ENCODE data around the gene TLL1.

TLL1 gene

GRCh38 chr4:165872461-165873297 lies at the start of gene TLL1:
TLL1 (plus strand) TSS chr4:165873237; CDS start chr4:165873905, 668 bp downstream.
- FAIRE-seq = no peak

GRCh38 chr4:165826166-165826565 lies 46.9 kb upstream of the TLL1 start:
- no peak for FAIRE-seq

- FAIRE-seq = no peak
Observed at GRCh38 chr4:165827018-165827417, 46.0 kb upstream of the TLL1 start.

DNA sequence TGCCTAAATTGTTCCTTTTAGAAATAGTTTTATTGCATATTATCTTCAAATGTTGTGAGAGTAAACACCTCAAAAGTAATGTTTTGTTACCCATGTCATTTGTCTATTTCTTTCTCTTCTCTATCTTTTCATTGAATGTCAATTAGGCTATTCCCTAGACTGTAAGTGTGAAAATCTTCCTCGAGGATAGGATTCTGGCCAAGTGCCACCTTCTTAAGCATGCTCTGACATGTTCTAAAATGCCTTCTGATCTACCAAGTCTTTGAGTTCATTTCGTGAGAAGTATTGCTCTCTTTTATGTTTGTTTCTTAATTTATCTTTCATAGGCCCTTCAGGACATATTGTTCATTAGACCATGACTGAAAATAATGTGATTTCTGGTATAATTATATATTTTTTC lies 44.1 kb upstream of the TLL1 start:
- FAIRE-seq = no peak

- no peak for FAIRE-seq
Observed at GRCh38 chr4:165834116-165834515, 38.9 kb upstream of the TLL1 start.

- FAIRE-seq = no peak
Observed at GRCh38 chr4:165838575-165838974, 34.5 kb upstream of the TLL1 start.

- no peak for FAIRE-seq
Observed at GRCh38 chr4:165839615-165840333, 33.3 kb upstream of the TLL1 start.

GRCh38 chr4:165842684-165843083 lies 30.4 kb upstream of the TLL1 start:
- no peak for FAIRE-seq

DNA sequence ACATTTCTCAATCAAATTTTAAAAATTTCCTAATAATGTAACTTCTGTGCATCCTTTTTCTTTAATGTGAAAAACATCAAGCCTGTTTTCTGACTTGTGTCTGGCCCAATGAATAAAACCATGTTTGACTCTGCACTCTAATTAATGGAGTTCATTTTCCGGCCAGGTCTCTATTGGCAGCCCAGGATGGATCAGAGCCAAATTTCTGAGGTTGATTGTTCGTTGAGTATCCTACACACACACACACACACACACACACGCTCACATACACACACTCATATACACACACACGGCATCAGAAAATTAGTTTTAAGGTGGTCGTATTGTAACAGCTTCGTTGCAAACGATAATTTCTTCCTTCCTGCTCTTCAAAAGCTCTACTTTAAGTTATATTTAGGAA lies 28.9 kb upstream of the TLL1 start:
- no peak for FAIRE-seq

GRCh38 chr4:165851256-165851655 lies 21.8 kb upstream of the TLL1 start:
- FAIRE-seq = no peak

GRCh38 chr4:165855191-165855590 lies 17.8 kb upstream of the TLL1 start:
- FAIRE-seq = no peak

GRCh38 chr4:165861363-165861762 lies 11.7 kb upstream of the TLL1 start:
- no peak for FAIRE-seq

- no peak for FAIRE-seq
Observed at GRCh38 chr4:165864271-165864670, 8.8 kb upstream of the TLL1 start.

GRCh38 chr4:165866019-165866650 lies 6.9 kb upstream of the TLL1 start:
- FAIRE-seq = no peak

- FAIRE-seq = no peak
Observed at GRCh38 chr4:165867961-165868360, 5.1 kb upstream of the TLL1 start.

DNA sequence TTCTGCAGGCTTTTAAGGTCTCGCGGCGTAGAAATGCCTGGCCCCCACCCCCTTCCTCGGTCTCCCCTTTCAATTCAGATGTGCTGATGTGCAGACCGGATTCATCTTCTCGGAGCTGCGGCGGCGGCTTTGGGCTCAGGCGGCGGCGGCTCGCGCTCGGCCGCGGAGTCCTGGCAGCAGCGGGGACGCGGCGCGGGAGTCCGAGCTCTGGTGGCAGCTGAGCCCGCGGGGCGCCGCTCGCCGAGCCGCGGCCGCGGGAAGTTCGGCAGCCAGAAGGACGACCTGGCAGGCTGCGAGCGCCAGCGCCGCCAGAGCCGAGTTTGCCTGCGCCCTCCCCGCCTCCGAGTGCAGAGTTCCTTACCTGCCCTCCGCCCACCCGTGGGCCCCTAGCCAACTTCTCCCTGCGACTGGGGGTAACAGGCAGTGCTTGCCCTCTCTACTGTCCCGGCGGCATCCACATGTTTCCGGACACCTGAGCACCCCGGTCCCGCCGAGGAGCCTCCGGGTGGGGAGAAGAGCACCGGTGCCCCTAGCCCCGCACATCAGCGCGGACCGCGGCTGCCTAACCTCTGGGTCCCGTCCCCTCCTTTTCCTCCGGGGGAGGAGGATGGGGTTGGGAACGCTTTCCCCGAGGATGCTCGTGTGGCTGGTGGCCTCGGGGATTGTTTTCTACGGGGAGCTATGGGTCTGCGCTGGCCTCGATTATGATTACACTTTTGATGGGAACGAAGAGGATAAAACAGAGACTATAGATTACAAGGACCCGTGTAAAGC lies 448 bp downstream of the TLL1 start:
- no peak for FAIRE-seq

GRCh38 chr4:165874072-165874790 lies 1.2 kb downstream of the TLL1 start:
- FAIRE-seq = no peak

DNA sequence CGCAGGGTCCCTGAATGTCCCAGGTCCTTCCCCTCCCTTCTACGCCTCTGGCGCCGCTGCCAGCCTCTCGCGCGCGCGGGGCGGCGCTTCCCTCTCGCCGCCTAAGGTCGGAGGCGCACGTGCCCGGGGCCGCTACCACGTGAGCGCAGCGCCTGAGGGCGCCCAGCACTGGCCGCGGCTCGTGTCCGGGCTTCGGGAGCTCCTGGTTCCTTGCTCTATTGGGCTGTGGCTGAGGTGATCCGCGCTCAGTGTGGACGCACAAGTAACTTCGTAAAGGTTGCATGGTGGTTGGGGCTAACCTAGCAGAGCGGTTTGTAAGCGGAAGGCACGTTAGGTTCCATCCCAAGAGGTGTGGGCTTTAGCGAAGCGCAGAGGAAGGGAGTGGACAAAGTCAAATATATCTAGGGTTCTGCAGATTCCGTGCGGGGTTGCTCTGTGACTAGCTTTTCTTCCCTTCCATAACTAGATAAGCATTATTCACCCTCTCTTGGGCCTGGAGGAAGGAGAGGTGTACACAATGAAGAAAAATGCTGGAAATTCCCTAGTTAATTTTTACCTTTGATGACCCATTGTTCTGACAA lies 1.8 kb downstream of the TLL1 start:
- FAIRE-seq = no peak

- FAIRE-seq = no peak
Observed at GRCh38 chr4:165875446-165875845, 2.4 kb downstream of the TLL1 start.

DNA sequence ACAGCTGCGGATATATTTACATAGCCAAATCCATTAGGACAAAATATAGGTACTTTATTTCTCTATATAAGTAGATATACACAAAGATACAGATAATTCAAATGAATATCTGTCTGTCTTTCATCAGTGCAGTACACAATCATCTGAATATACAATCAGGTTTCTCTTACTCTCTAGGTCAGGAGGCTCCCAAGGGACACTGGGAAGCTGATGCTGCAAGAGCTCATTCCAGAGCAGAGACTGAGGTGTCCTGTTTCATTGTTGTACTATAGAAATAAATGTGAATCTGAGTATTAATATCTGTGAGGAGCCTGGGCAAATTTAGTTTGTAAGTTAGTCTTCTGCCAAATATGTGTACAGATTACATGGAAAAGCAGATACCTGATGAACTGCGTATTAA lies 4.2 kb downstream of the TLL1 start:
- no peak for FAIRE-seq

- no peak for FAIRE-seq
Observed at GRCh38 chr4:165879641-165880040, 6.6 kb downstream of the TLL1 start.

DNA sequence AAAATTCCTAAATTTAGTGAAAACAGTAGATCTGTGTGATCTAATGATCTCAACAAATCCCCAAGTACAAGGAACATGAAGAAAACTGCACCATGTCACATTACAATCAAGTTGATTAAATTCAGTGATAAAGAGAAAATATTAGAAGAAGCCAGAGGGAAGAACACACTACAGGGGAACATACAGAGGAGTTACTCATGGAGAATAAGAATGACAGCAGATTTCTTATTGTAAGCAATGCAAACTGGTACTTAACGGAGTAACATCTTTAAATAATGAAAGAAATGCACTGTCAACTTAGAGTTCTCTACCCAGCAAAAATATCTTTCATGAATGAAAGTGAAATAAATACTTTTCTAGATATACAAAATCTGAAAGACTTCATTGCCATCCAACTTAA lies 21.1 kb downstream of the TLL1 start:
- FAIRE-seq = no peak
